GM21825 (cell line): Measurements from ENCODE around the gene EMID1.
"Not testable (repeated sequence)": the region's sequence is repeated elsewhere in the genome, so short reads cannot be mapped to it uniquely, and the experiment has no call there.

Experiments
- ATAC-seq: cut with Tn5 transposase; IDR thresholded peaks from one replicate; pipeline ENCODE4 v1.9.1; 2021; ENCODE audit warnings: mild to moderate bottlenecking, moderate library complexity; ENCODE audit not compliant: unreplicated experiment

The EMID1 gene

GRCh38 chr22:29226351-29226981 lies 20.8 kb downstream of the EMID1 start:
- no peak for ATAC-seq

GRCh38 chr22:29230972-29231875 lies 25.5 kb downstream of the EMID1 start:
- ATAC-seq = no peak

- no peak for ATAC-seq
These were observed 26.6 kb downstream of the EMID1 start for GRCh38 chr22:29231971-29232959.

- ATAC-seq = no peak
These were observed 27.7 kb downstream of the EMID1 start for GRCh38 chr22:29233277-29233877.

- ATAC-seq = not testable (repeated sequence)
These were observed 34.8 kb downstream of the EMID1 start for GRCh38 chr22:29240481-29240880.

- ATAC-seq = no peak
These were observed 38.3 kb downstream of the EMID1 start for GRCh38 chr22:29243874-29244446.

GRCh38 chr22:29244785-29245625 lies 39.3 kb downstream of the EMID1 start:
- no peak for ATAC-seq

GRCh38 chr22:29245626-29246385 lies 40.1 kb downstream of the EMID1 start:
- ATAC-seq = peak; percentile 47

GRCh38 chr22:29247891-29248290 lies 42.2 kb downstream of the EMID1 start:
- ATAC-seq = not testable (repeated sequence)

- no peak for ATAC-seq
These were observed 45.6 kb downstream of the EMID1 start for GRCh38 chr22:29251265-29251664.

- no peak for ATAC-seq
These were observed 46.5 kb downstream of the EMID1 start for GRCh38 chr22:29251981-29252911.

- ATAC-seq = no peak
These were observed 48.0 kb downstream of the EMID1 start for GRCh38 chr22:29253561-29254285.

GRCh38 chr22:29254286-29254660 lies 48.6 kb downstream of the EMID1 start:
- ATAC-seq = no peak

GRCh38 chr22:29255064-29255621 lies 49.4 kb downstream of the EMID1 start:
- no peak for ATAC-seq

GRCh38 chr22:29256606-29257325 lies 51.1 kb downstream of the EMID1 start:
- ATAC-seq = no peak

GRCh38 chr22:29257751-29258181 lies 52.1 kb downstream of the EMID1 start:
- no peak for ATAC-seq
